ENCODE results near the gene BRINP3.

DNA sequence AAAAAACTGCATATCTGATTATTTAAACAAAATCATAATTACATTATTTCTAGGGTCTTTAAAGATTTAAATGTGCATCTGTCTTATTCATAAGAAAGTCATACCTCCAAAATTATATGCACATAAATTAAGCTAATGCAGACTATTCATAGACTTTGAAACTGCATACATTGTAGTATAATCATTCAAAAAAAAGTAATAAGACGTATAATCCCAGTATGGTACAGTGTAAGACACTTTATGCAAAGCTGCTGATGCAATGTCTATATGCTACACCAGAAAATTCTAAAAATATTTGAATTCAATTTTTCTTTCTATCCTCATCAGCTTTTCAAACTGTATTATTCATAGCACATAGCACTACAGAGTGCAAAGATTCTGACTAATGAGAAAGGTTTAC, 22.0 kb downstream of the BRINP3 start:
- no peak for TF ChIP-seq EP300 (IDR thresholded peaks at IDR 0.05)
- no peak for TF ChIP-seq POLR2A (IDR thresholded peaks at IDR 0.05; ENCODE audit: low read depth)
- TF ChIP-seq POLR2AphosphoS5 (IDR thresholded peaks at IDR 0.05): no peak

Data from esophagus muscularis mucosa (tissue), 3 donors.